ENCODE data around the gene CLCN4.
A peak's percentile ranks its signal among the peaks of the same experiment; 100 is the strongest.

CLCN4 gene

GRCh38 chrX:10166248-10166716, 9.5 kb downstream of the CLCN4 start:
- no peak for DNase-seq (ENCODE audit: low read depth in 2 of 2, low spot score in 1 of 2)

GRCh38 chrX:10166731-10167151, 10.0 kb downstream of the CLCN4 start:
- no peak for DNase-seq (ENCODE audit: low read depth in 2 of 2, low spot score in 1 of 2)

GRCh38 chrX:10167573-10167972, 10.8 kb downstream of the CLCN4 start:
- no peak for DNase-seq (ENCODE audit: low read depth in 2 of 2, low spot score in 1 of 2)

- DNase-seq (ENCODE audit: low read depth in 2 of 2, low spot score in 1 of 2): no peak
Observed at GRCh38 chrX:10168226-10168625, 11.5 kb downstream of the CLCN4 start.

- no peak for DNase-seq (ENCODE audit: low read depth in 2 of 2, low spot score in 1 of 2)
Observed at GRCh38 chrX:10169175-10169574, 12.4 kb downstream of the CLCN4 start.

- DNase-seq (ENCODE audit: low read depth in 2 of 2, low spot score in 1 of 2): no peak
Observed at GRCh38 chrX:10171249-10171648, 14.5 kb downstream of the CLCN4 start.

- no peak for DNase-seq (ENCODE audit: low read depth in 2 of 2, low spot score in 1 of 2)
Observed at GRCh38 chrX:10172877-10173276, 16.1 kb downstream of the CLCN4 start.

GRCh38 chrX:10173331-10173900, 16.6 kb downstream of the CLCN4 start:
- DNase-seq (ENCODE audit: low read depth in 2 of 2, low spot score in 1 of 2): no peak

- no peak for DNase-seq (ENCODE audit: low read depth in 2 of 2, low spot score in 1 of 2)
Observed at GRCh38 chrX:10174051-10174450, 17.3 kb downstream of the CLCN4 start.

GRCh38 chrX:10174810-10175209, 18.0 kb downstream of the CLCN4 start:
- DNase-seq (ENCODE audit: low read depth in 2 of 2, low spot score in 1 of 2): no peak

GRCh38 chrX:10175319-10175871, 18.6 kb downstream of the CLCN4 start:
- DNase-seq (ENCODE audit: low read depth in 2 of 2, low spot score in 1 of 2): no peak

GRCh38 chrX:10176121-10177003, 19.6 kb downstream of the CLCN4 start:
- no peak for DNase-seq (ENCODE audit: low read depth in 2 of 2, low spot score in 1 of 2)

GRCh38 chrX:10177004-10177396, 20.2 kb downstream of the CLCN4 start:
- no peak for DNase-seq (ENCODE audit: low read depth in 2 of 2, low spot score in 1 of 2)

GRCh38 chrX:10177601-10178000, 20.8 kb downstream of the CLCN4 start:
- DNase-seq (ENCODE audit: low read depth in 2 of 2, low spot score in 1 of 2): no peak

- no peak for DNase-seq (ENCODE audit: low read depth in 2 of 2, low spot score in 1 of 2)
Observed at GRCh38 chrX:10178866-10179463, 22.2 kb downstream of the CLCN4 start.

GRCh38 chrX:10183760-10184159, 27.0 kb downstream of the CLCN4 start:
- DNase-seq (ENCODE audit: low read depth in 2 of 2, low spot score in 1 of 2): no peak

GRCh38 chrX:10184411-10184810, 27.6 kb downstream of the CLCN4 start:
- no peak for DNase-seq (ENCODE audit: low read depth in 2 of 2, low spot score in 1 of 2)

GRCh38 chrX:10186355-10186754, 29.6 kb downstream of the CLCN4 start:
- DNase-seq (ENCODE audit: low read depth in 2 of 2, low spot score in 1 of 2): no peak

- DNase-seq (ENCODE audit: low read depth in 2 of 2, low spot score in 1 of 2): no peak
Observed at GRCh38 chrX:10187421-10187820, 30.6 kb downstream of the CLCN4 start.

GRCh38 chrX:10189317-10190268, 32.8 kb downstream of the CLCN4 start:
- DNase-seq (ENCODE audit: low read depth in 2 of 2, low spot score in 1 of 2): peak; percentile 34 to 49

- no peak for DNase-seq (ENCODE audit: low read depth in 2 of 2, low spot score in 1 of 2)
Observed at GRCh38 chrX:10190367-10190766, 33.6 kb downstream of the CLCN4 start.

Data from stimulated activated CD8-positive, alpha-beta memory T cell treated with anti-CD3 and anti-CD28 coated beads, Interleukin-4, amount 100 ng/mL, for 4 hours (primary cell).